ENCODE results near the gene IFT52. TPM values are rescaled to one million over a fixed set of nuclear protein-coding genes. Genes with fewer than 3 reads are reported as not detected.
"Not testable (repeated sequence)": the region's sequence is repeated elsewhere in the genome, so short reads cannot be mapped to it uniquely, and the experiment has no call there.

IFT52 gene
- total RNA-seq, 1 experiment from 2014 or later = 32.5 TPM

DNA sequence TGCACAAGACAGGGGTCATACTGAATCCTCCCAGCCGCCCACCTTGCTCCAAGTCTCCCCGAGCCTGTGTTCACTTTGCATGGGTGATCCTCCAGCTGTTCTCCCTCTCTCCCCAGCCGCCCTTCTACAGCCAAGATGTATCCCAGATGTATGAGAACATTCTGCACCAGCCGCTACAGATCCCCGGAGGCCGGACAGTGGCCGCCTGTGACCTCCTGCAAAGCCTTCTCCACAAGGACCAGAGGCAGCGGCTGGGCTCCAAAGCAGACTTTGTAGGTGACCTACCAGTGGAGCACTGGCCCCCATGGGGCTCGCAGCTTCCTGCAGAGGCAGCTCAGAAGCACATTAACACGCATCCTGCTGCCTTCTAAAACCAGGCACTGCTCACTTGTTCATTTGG is 14.6 kb upstream of the IFT52 start:
- no peak overlapping the region for H3K27ac ChIP-seq
- no peaks in the 10 kb centered on the region for H3K27me3 ChIP-seq (replicated peaks)
- DNase-seq (ENCODE audit: low read depth in 1 of 2, low spot score in 2 of 2) = no peak
- H3K36me3 ChIP-seq = no peaks in the 10 kb centered on the region
- no peaks in the 10 kb centered on the region for H3K9me3 ChIP-seq (replicated peaks)
- H3K4me3 ChIP-seq = no peak overlapping the region
- no peaks in the 10 kb centered on the region for H3K4me1 ChIP-seq (replicated peaks)

DNA sequence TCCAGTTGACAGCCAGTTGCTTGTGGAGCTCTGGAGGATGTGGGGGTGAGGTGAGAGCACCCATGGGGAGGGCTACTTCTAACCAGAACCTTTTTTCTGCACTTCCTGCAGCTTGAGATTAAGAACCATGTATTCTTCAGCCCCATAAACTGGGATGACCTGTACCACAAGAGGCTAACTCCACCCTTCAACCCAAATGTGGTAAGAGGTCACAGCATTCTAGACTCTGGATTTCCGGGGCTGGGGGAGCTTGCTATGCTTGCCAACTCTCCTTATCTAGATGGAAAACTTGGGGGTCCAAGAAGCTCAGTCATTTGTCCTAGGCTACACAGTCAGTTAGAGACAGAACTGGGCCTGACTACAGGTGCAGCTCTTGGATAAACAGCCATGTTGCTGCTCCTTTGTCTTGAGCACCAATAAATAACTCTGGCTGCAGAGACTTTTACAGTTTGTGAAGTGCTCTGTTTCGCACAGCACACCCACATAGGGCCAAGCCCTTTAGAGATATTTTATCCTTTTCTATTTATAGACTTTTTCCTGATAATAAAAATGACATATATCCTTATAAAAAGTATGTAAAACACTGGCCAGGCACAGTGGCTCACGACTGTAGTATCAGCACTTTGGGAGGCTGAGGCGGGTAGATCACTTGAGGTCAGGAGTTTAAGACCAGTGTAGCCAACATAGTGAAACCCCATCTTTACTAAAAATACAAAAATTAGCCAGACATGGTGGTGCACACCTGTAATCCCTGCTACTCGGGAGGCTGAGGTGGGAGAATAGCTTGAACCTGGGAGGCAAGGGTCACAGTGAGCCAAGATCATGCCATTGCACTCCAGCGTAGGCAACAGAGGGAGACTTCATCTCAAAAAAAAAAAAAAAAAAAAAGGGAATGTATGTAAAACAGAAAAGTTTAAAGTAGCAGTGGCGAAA is 10.6 kb upstream of the IFT52 start:
- H3K36me3 ChIP-seq = no peaks in the 10 kb centered on the region
- DNase-seq (ENCODE audit: low read depth in 1 of 2, low spot score in 2 of 2) = no peak
- no peak overlapping the region for H3K27ac ChIP-seq
- no peaks in the 10 kb centered on the region for H3K27me3 ChIP-seq (replicated peaks)
- H3K9me3 ChIP-seq (replicated peaks) = no peaks in the 10 kb centered on the region
- H3K4me3 ChIP-seq = no peak overlapping the region
- H3K4me1 ChIP-seq (replicated peaks) = peaks cover 18% of the 10 kb centered on the region

- H3K4me3 ChIP-seq = no peak overlapping the region
- peaks cover 27% of the 10 kb centered on the region for H3K4me1 ChIP-seq (replicated peaks)
- H3K36me3 ChIP-seq = no peaks in the 10 kb centered on the region
- no peak for DNase-seq (ENCODE audit: low read depth in 1 of 2, low spot score in 2 of 2)
- no peak overlapping the region for H3K27ac ChIP-seq
- H3K27me3 ChIP-seq (replicated peaks) = no peaks in the 10 kb centered on the region
- no peaks in the 10 kb centered on the region for H3K9me3 ChIP-seq (replicated peaks)
Observed at GRCh38 chr20:43583133-43583864, 7.4 kb upstream of the IFT52 start.

DNA sequence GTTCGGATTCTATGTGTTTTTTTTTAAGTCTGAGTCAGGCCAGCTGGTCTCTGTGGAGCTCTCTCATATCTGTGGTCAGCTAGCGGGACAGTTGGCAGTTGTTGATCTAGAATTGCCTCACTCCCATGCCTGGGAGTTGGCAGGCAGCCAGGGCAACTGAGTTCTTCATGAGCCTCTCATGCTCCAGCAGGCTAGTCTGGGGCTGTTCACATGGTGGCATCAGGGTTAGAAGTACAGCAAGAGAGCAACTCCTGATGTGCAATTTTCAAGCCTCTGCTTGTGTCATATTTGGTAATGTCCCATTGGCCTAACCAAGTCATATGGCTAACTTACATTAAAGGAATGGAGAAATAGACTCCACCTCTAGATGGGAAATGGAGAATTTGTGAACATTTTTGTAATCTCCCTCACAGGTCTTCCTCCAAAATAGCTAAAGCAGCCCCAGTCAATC is 6.7 kb upstream of the IFT52 start:
- Histone ChIP-seq H3K27ac (peak overlapping the region; percentile 34), H3K9me3 (replicated peaks) (no peaks in the 10 kb centered on the region), H3K4me3 (no peak overlapping the region), H3K27me3 (replicated peaks) (no peaks in the 10 kb centered on the region), H3K4me1 (replicated peaks) (peaks cover 27% of the 10 kb centered on the region), H3K36me3 (no peaks in the 10 kb centered on the region)
- DNase-seq (ENCODE audit: low read depth in 1 of 2, low spot score in 2 of 2) = peak; percentile 62 to 81

DNA sequence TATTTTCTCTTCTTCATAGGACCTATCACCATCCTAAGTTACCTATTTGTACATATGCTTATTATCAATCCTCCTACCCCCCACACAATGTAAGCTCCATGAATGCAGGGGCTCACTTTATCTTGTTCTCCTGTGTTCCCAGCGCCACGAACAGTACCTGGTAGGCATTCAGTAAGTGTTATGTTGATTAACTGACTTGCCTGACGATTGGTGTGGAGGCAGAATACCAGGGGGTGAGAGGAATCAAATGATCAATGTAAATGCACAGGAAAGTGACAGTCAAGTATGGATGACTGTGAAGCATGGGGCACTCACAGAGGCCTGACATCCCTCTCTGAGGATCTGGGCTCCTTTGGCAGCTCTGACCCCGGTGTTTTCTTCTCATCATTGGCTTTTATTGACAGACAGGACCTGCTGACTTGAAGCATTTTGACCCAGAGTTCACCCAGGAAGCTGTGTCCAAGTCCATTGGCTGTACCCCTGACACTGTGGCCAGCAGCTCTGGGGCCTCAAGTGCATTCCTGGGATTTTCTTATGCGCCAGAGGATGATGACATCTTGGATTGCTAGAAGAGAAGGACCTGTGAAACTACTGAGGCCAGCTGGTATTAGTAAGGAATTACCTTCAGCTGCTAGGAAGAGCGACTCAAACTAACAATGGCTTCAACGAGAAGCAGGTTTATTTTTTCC is 6.1 kb upstream of the IFT52 start:
- no peak overlapping the region for H3K4me3 ChIP-seq
- peak in 1 of 2 experiments; percentile 49 for DNase-seq (ENCODE audit: low read depth in 1 of 2, low spot score in 2 of 2)
- H3K27me3 ChIP-seq (replicated peaks) = no peaks in the 10 kb centered on the region
- no peaks in the 10 kb centered on the region for H3K36me3 ChIP-seq
- H3K9me3 ChIP-seq (replicated peaks) = no peaks in the 10 kb centered on the region
- H3K4me1 ChIP-seq (replicated peaks) = peaks cover 27% of the 10 kb centered on the region
- peak overlapping the region; percentile 34 for H3K27ac ChIP-seq

GRCh38 chr20:43586641-43587040 is 4.1 kb upstream of the IFT52 start:
- Histone ChIP-seq H3K4me1 (replicated peaks) (peaks cover 37% of the 10 kb centered on the region), H3K9me3 (replicated peaks) (no peaks in the 10 kb centered on the region), H3K36me3 (no peaks in the 10 kb centered on the region), H3K4me3 (no peak overlapping the region), H3K27me3 (replicated peaks) (no peaks in the 10 kb centered on the region), H3K27ac (no peak overlapping the region)
- DNase-seq (ENCODE audit: low read depth in 1 of 2, low spot score in 2 of 2) = no peak

DNA sequence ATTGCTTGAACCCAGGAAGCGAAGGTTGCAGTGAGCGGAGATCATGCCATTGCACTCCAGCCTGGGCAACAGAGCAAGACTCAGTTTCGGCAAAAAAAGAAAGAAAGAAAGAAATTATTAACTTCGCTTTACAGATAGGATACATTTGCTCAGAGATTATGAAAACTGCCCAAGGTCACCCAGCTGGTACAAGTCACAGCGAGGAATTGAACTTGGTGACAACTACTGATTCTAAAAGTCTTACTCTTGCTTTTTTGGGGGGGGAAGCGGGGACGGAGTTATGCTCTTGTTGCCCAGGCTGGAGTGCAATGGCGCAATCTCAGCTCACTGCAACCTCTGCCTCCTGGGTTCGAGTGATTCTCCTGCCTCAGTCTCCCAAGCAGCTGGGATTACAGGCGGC is 2.2 kb upstream of the IFT52 start:
- H3K9me3 ChIP-seq (replicated peaks); H3K36me3 ChIP-seq; H3K27me3 ChIP-seq (replicated peaks); H3K27ac ChIP-seq; H3K4me3 ChIP-seq; DNase-seq (ENCODE audit: low read depth in 1 of 2, low spot score in 2 of 2): not testable (repeated sequence)
- peaks cover 35% of the 10 kb centered on the region for H3K4me1 ChIP-seq (replicated peaks)

- DNase-seq (ENCODE audit: low read depth in 1 of 2, low spot score in 2 of 2) = no peak
- Histone ChIP-seq H3K27ac (peak overlapping the region; percentile 85), H3K36me3 (0 out of 2 replicates have a peak, but pooled peaks cover 3% of the 10 kb centered on the region), H3K4me3 (peak overlapping the region; percentile 74), H3K27me3 (replicated peaks) (no peaks in the 10 kb centered on the region), H3K4me1 (replicated peaks) (peaks cover 20% of the 10 kb centered on the region), H3K9me3 (replicated peaks) (no peaks in the 10 kb centered on the region)
Observed at GRCh38 chr20:43590036-43590391, 723 bp upstream of the IFT52 start.

DNA sequence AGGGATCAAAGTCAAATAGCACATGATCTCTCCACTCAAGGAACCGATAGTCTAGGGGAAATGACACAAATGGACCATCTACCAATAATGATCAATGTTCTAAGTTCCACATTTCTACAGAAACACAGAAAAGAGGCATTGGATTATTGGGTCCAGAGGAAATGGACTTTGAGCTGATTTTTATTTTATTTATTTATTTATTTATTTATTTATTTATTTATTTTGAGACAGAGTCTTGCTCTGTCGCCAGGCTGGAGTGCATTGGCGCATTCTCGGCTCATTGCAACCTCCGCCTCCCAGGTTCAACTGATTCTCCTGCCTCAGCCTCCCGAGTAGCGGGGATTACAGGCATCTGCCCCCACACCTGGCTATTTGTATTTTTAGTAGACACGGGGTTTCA is 11.2 kb downstream of the IFT52 start:
- not testable (repeated sequence) for H3K4me1 ChIP-seq (replicated peaks); DNase-seq (ENCODE audit: low read depth in 1 of 2, low spot score in 2 of 2)
- H3K36me3 ChIP-seq = peaks cover 32% of the 10 kb centered on the region

DNA sequence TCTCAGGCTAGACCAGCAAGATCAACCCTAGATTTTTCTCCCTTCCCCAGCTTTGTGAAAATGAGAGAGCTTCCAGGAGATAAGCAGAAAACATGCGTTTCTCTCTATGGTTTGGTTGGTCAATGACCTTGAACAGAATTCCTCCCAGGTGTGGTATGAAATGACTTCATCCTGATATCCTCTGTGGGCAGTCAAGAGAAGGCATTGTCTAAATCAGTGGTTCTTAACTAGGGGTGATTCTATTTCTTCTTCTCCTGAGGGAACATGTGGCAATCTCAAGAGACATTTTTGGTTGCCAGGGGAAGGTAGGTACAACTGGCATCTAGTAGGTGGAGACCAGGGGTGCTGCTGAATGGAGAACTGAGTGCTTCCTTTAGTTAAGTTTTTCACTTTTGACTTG is 12.4 kb downstream of the IFT52 start:
- no peaks in the 10 kb centered on the region for H3K4me1 ChIP-seq (replicated peaks)
- DNase-seq (ENCODE audit: low read depth in 1 of 2, low spot score in 2 of 2) = no peak
- no peak overlapping the region for H3K27ac ChIP-seq
- no peak overlapping the region for H3K4me3 ChIP-seq
- H3K36me3 ChIP-seq = peaks cover 23% of the 10 kb centered on the region
- no peaks in the 10 kb centered on the region for H3K9me3 ChIP-seq (replicated peaks)
- H3K27me3 ChIP-seq (replicated peaks) = no peaks in the 10 kb centered on the region

More for the DNA sequence above, 11.2 kb downstream of the IFT52 start:
- not testable (repeated sequence) for H3K9me3 ChIP-seq (replicated peaks); H3K4me3 ChIP-seq; H3K27me3 ChIP-seq (replicated peaks); H3K27ac ChIP-seq

GRCh38 chr20:43605715-43606114 is 15.0 kb downstream of the IFT52 start:
- Histone ChIP-seq H3K4me1 (replicated peaks) (no peaks in the 10 kb centered on the region), H3K9me3 (replicated peaks) (no peaks in the 10 kb centered on the region), H3K36me3 (peaks cover 14% of the 10 kb centered on the region), H3K27me3 (replicated peaks) (no peaks in the 10 kb centered on the region), H3K4me3 (no peak overlapping the region), H3K27ac (no peak overlapping the region)
- DNase-seq (ENCODE audit: low read depth in 1 of 2, low spot score in 2 of 2) = no peak

DNA sequence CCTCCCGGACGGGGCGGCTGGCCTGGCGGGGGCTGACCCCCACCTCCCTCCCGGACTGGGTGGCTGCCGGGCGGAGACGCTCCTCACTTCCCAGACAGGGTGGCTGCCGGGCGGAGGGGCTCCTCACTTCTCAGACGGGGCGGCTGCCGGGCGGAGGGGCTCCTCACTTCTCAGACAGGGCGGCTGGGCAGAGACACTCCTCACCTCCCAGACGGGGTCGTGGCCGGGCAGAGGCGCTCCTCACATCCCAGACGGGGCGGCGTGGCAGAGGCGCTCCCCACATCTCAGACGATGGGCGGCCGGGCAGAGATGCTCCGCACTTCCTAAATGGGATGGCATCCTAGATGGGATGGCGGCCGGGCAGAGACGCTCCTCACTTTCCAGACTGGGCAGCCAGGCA is 16.5 kb downstream of the IFT52 start:
- H3K4me3 ChIP-seq; H3K27ac ChIP-seq; H3K27me3 ChIP-seq (replicated peaks); H3K9me3 ChIP-seq (replicated peaks); DNase-seq (ENCODE audit: low read depth in 1 of 2, low spot score in 2 of 2); H3K4me1 ChIP-seq (replicated peaks): not testable (repeated sequence)
- peaks cover 16% of the 10 kb centered on the region for H3K36me3 ChIP-seq

DNA sequence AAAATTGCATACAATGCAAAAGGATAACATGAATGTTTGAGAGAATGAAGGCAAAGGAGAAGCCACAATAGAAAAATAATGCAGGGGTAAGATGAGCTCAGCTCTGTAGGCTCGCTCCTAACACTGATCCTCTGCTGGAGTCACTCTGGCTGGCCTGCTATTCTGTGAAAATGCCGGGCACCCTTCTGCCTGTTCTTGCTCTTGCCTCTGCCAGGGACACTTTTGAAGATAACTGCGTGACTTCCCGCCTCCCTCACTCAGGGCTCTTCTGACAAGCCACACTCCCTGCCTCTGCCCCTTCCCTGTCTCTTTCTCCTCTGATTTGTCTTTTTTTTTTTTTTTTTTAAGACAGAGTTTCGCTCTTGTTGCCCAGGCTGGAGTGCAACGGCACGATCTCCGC is 40.9 kb downstream of the IFT52 start:
- H3K27ac ChIP-seq = no peak overlapping the region
- H3K4me1 ChIP-seq (replicated peaks) = no peaks in the 10 kb centered on the region
- no peaks in the 10 kb centered on the region for H3K9me3 ChIP-seq (replicated peaks)
- H3K4me3 ChIP-seq = no peak overlapping the region
- no peak for DNase-seq (ENCODE audit: low read depth in 1 of 2, low spot score in 2 of 2)
- H3K27me3 ChIP-seq (replicated peaks) = no peaks in the 10 kb centered on the region
- H3K36me3 ChIP-seq = peaks cover 11% of the 10 kb centered on the region

DNA sequence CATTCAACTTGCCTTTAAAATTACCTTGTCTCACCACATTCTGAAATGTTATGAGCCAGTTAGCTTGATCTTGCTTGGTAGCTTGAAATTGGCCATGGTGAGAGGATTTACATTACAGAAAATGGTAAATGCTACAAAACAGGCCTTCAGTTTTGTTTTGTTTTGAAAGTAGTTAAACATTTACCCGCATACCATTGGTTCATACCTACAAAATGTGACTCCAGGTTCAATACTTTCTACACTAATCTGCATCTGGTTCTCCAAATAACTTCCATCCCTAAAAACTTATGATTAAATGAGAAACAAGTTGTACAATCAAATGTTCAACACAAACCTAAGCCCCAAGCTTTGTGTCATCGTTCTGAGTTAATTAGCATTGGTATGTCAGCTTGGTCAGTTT is 45.7 kb downstream of the IFT52 start:
- H3K9me3 ChIP-seq (replicated peaks) = no peaks in the 10 kb centered on the region

More for the DNA sequence above, 45.7 kb downstream of the IFT52 start:
- Histone ChIP-seq H3K4me1 (replicated peaks) (no peaks in the 10 kb centered on the region), H3K27ac (no peak overlapping the region), H3K27me3 (replicated peaks) (no peaks in the 10 kb centered on the region), H3K4me3 (no peak overlapping the region), H3K36me3 (peaks cover 31% of the 10 kb centered on the region)
- DNase-seq (ENCODE audit: low read depth in 1 of 2, low spot score in 2 of 2) = no peak
